ENCODE results near the gene PRDM16. TPM values are rescaled to one million over a fixed set of nuclear protein-coding genes. Genes with fewer than 3 reads are reported as not detected.

PRDM16 gene
- total RNA-seq, 1 donor from 2014 or later = 21.4 TPM

- peaks cover 10% of the 10 kb centered on the region for H3K27me3 Mint-ChIP-seq (ENCODE audit: unreplicated experiment)
- no peak overlapping the region for H3K27ac Mint-ChIP-seq (ENCODE audit: unreplicated experiment)
- no peak for TF ChIP-seq CTCF (IDR thresholded peaks at IDR 0.05; ENCODE audit: unreplicated experiment)
- peaks cover 9% of the 10 kb centered on the region for H3K9me3 Mint-ChIP-seq (ENCODE audit: unreplicated experiment)
- peaks cover 8% of the 10 kb centered on the region for H3K4me1 Mint-ChIP-seq (ENCODE audit: unreplicated experiment)
- no peak overlapping the region for H3K4me3 Mint-ChIP-seq (ENCODE audit: unreplicated experiment)
- no peak for DNase-seq (ENCODE audit: low spot score)
- H3K36me3 Mint-ChIP-seq (ENCODE audit: low read depth, unreplicated experiment) = peaks cover 12% of the 10 kb centered on the region
Measured at GRCh38 chr1:3348196-3348865, 279.3 kb downstream of the PRDM16 start.

- no peak overlapping the region for H3K27ac Mint-ChIP-seq (ENCODE audit: unreplicated experiment)
- peaks cover 3% of the 10 kb centered on the region for H3K9me3 Mint-ChIP-seq (ENCODE audit: unreplicated experiment)
- no peak for TF ChIP-seq CTCF (IDR thresholded peaks at IDR 0.05; ENCODE audit: unreplicated experiment)
- H3K36me3 Mint-ChIP-seq (ENCODE audit: low read depth, unreplicated experiment) = peaks cover 6% of the 10 kb centered on the region
- no peak overlapping the region for H3K4me3 Mint-ChIP-seq (ENCODE audit: unreplicated experiment)
- no peak for DNase-seq (ENCODE audit: low spot score)
- H3K4me1 Mint-ChIP-seq (ENCODE audit: unreplicated experiment) = peaks cover 8% of the 10 kb centered on the region
- peaks cover 9% of the 10 kb centered on the region for H3K27me3 Mint-ChIP-seq (ENCODE audit: unreplicated experiment)
Measured at GRCh38 chr1:3349161-3349967, 280.4 kb downstream of the PRDM16 start.

- peaks cover under 1% of the 10 kb centered on the region for H3K36me3 Mint-ChIP-seq (ENCODE audit: low read depth, unreplicated experiment)
- no peak for TF ChIP-seq CTCF (IDR thresholded peaks at IDR 0.05; ENCODE audit: unreplicated experiment)
- DNase-seq (ENCODE audit: low spot score) = no peak
- no peak overlapping the region for H3K27ac Mint-ChIP-seq (ENCODE audit: unreplicated experiment)
- no peak overlapping the region for H3K4me3 Mint-ChIP-seq (ENCODE audit: unreplicated experiment)
- peaks cover 9% of the 10 kb centered on the region for H3K27me3 Mint-ChIP-seq (ENCODE audit: unreplicated experiment)
- peaks cover 8% of the 10 kb centered on the region for H3K4me1 Mint-ChIP-seq (ENCODE audit: unreplicated experiment)
- H3K9me3 Mint-ChIP-seq (ENCODE audit: unreplicated experiment) = no peaks in the 10 kb centered on the region
Measured at GRCh38 chr1:3349968-3350299, 280.9 kb downstream of the PRDM16 start.

GRCh38 chr1:3350506-3351261 lies 281.7 kb downstream of the PRDM16 start:
- peaks cover 11% of the 10 kb centered on the region for H3K27me3 Mint-ChIP-seq (ENCODE audit: unreplicated experiment)
- H3K4me3 Mint-ChIP-seq (ENCODE audit: unreplicated experiment) = no peak overlapping the region
- TF ChIP-seq CTCF (IDR thresholded peaks at IDR 0.05; ENCODE audit: unreplicated experiment) = no peak
- peaks cover 8% of the 10 kb centered on the region for H3K4me1 Mint-ChIP-seq (ENCODE audit: unreplicated experiment)
- no peaks in the 10 kb centered on the region for H3K9me3 Mint-ChIP-seq (ENCODE audit: unreplicated experiment)
- no peaks in the 10 kb centered on the region for H3K36me3 Mint-ChIP-seq (ENCODE audit: low read depth, unreplicated experiment)
- DNase-seq (ENCODE audit: low spot score) = no peak
- no peak overlapping the region for H3K27ac Mint-ChIP-seq (ENCODE audit: unreplicated experiment)
